ENCODE measurements around the gene SEC14L1.
"Not testable (repeated sequence)": the region's sequence is repeated elsewhere in the genome, so short reads cannot be mapped to it uniquely, and the experiment has no call there.

SEC14L1 gene

GRCh38 chr17:77140878-77141767, at the start of gene SEC14L1:
Gene SEC14L1, plus strand, starts transcription at chr17:77140969. Its CDS starts 2,628 bp downstream, at chr17:77143597.
- DNase-seq: peak; percentile 46 to 47

- DNase-seq: no peak
Observed at GRCh38 chr17:77092025-77092424, 48.7 kb upstream of the SEC14L1 start.

GRCh38 chr17:77095461-77095860, 45.3 kb upstream of the SEC14L1 start:
- no peak for DNase-seq

- DNase-seq: no peak
Observed at GRCh38 chr17:77096570-77097214, 44.1 kb upstream of the SEC14L1 start.

- DNase-seq: no peak
Observed at GRCh38 chr17:77097631-77098180, 43.1 kb upstream of the SEC14L1 start.

- DNase-seq: no peak
Observed at GRCh38 chr17:77098884-77099545, 41.8 kb upstream of the SEC14L1 start.

GRCh38 chr17:77099997-77100396, 40.8 kb upstream of the SEC14L1 start:
- no peak for DNase-seq

GRCh38 chr17:77101521-77102410, 39.0 kb upstream of the SEC14L1 start:
- no peak for DNase-seq

- not testable (repeated sequence) for DNase-seq
Observed at GRCh38 chr17:77102411-77103134, 38.2 kb upstream of the SEC14L1 start.

GRCh38 chr17:77105706-77106105, 35.1 kb upstream of the SEC14L1 start:
- no peak for DNase-seq

GRCh38 chr17:77106874-77107358, 33.9 kb upstream of the SEC14L1 start:
- DNase-seq: no peak

GRCh38 chr17:77107506-77108433, 33.0 kb upstream of the SEC14L1 start:
- DNase-seq: peak; percentile 49 to 55

- DNase-seq: no peak
Observed at GRCh38 chr17:77109159-77109759, 31.5 kb upstream of the SEC14L1 start.

GRCh38 chr17:77109764-77110359, 30.9 kb upstream of the SEC14L1 start:
- DNase-seq: no peak

- DNase-seq: not testable (repeated sequence)
Observed at GRCh38 chr17:77111165-77111933, 29.4 kb upstream of the SEC14L1 start.

- no peak for DNase-seq
Observed at GRCh38 chr17:77111934-77112296, 28.9 kb upstream of the SEC14L1 start.

- DNase-seq: no peak
Observed at GRCh38 chr17:77115510-77115909, 25.3 kb upstream of the SEC14L1 start.

- DNase-seq: no peak
Observed at GRCh38 chr17:77115947-77116346, 24.8 kb upstream of the SEC14L1 start.

Data from stimulated activated CD4-positive, alpha-beta T cell treated with anti-CD3 and anti-CD28 coated beads, Interleukin-2, amount 100 ng/mL, for 24 hours (primary cell).